KOPT-K1 (cell line): ENCODE results near the gene BAIAP3.

Experiments
- H3K27ac ChIP-seq: fragments of 200-600 bp; sonication (generic); 2 replicates; pipeline ENCODE4 v1.5.1; 2016; ENCODE audit warnings: antibody characterized with exemption, mild to moderate bottlenecking, low read depth, low read length; ENCODE audit not compliant: poor library complexity, severe bottlenecking
- H3K36me3 ChIP-seq: fragments of 200-600 bp; sonication (generic); 2 replicates; pipeline ENCODE4 v1.5.1; 2017; ENCODE audit warnings: antibody characterized with exemption, mild to moderate bottlenecking, low read length, moderate library complexity; ENCODE audit not compliant: insufficient read depth
- H3K9me3 ChIP-seq: fragments of 200-600 bp; sonication (generic); 2 replicates; pipeline ENCODE4 v1.5.1; 2017; ENCODE audit warnings: antibody characterized with exemption, low read length, mild to moderate bottlenecking; ENCODE audit not compliant: insufficient read depth, poor library complexity, severe bottlenecking

Gene BAIAP3

GRCh38 chr16:1381612-1382406 is 48.4 kb downstream of the BAIAP3 start:
- Histone ChIP-seq H3K36me3 (peaks cover 16% of the 10 kb centered on the region; the same call in 1 of the 2 replicates), H3K27ac (no peak overlapping the region), H3K9me3 (no peaks in the 10 kb centered on the region)

- Histone ChIP-seq H3K9me3 (no peaks in the 10 kb centered on the region), H3K36me3 (peaks cover 16% of the 10 kb centered on the region; the same call in 1 of the 2 replicates), H3K27ac (no peak overlapping the region)
Measured at GRCh38 chr16:1383556-1383955, 50.1 kb downstream of the BAIAP3 start.

GRCh38 chr16:1385232-1385631 is 51.8 kb downstream of the BAIAP3 start:
- Histone ChIP-seq H3K36me3 (peaks cover 21% of the 10 kb centered on the region; the same call in 1 of the 2 replicates), H3K27ac (no peak overlapping the region)

GRCh38 chr16:1387331-1387730 is 53.9 kb downstream of the BAIAP3 start:
- Histone ChIP-seq H3K27ac (peak overlapping the region; percentile 30), H3K9me3 (no peaks in the 10 kb centered on the region), H3K36me3 (peaks cover 24% of the 10 kb centered on the region; the same call in 1 of the 2 replicates)

More at GRCh38 chr16:1385232-1385631, 51.8 kb downstream of the BAIAP3 start:
- H3K9me3 ChIP-seq, result no peaks in the 10 kb centered on the region

GRCh38 chr16:1389762-1390161 is 56.3 kb downstream of the BAIAP3 start:
- peaks cover 25% of the 10 kb centered on the region; the same call in 1 of the 2 replicates for H3K36me3 ChIP-seq
- no peaks in the 10 kb centered on the region for H3K9me3 ChIP-seq
- H3K27ac ChIP-seq, result peak overlapping the region; percentile 88

GRCh38 chr16:1390239-1390779 is 56.9 kb downstream of the BAIAP3 start:
- Histone ChIP-seq H3K9me3 (no peaks in the 10 kb centered on the region), H3K27ac (peak overlapping the region; percentile 88), H3K36me3 (peaks cover 21% of the 10 kb centered on the region; the same call in 1 of the 2 replicates)

- H3K27ac ChIP-seq, result peak overlapping the region; percentile 27
- H3K9me3 ChIP-seq, result no peaks in the 10 kb centered on the region
- H3K36me3 ChIP-seq, result peaks cover 21% of the 10 kb centered on the region; the same call in 1 of the 2 replicates
Measured at GRCh38 chr16:1392826-1393225, 59.4 kb downstream of the BAIAP3 start.

- Histone ChIP-seq H3K9me3 (no peaks in the 10 kb centered on the region), H3K27ac (peak overlapping the region; percentile 27), H3K36me3 (peaks cover 21% of the 10 kb centered on the region; the same call in 1 of the 2 replicates)
Measured at GRCh38 chr16:1393613-1394176, 60.2 kb downstream of the BAIAP3 start.

GRCh38 chr16:1394367-1394951 is 61.0 kb downstream of the BAIAP3 start:
- Histone ChIP-seq H3K9me3 (no peaks in the 10 kb centered on the region), H3K27ac (no peak overlapping the region), H3K36me3 (peaks cover 19% of the 10 kb centered on the region; the same call in 1 of the 2 replicates)

GRCh38 chr16:1395444-1396031 is 62.1 kb downstream of the BAIAP3 start:
- Histone ChIP-seq H3K27ac (no peak overlapping the region), H3K9me3 (no peaks in the 10 kb centered on the region), H3K36me3 (peaks cover 24% of the 10 kb centered on the region; the same call in 1 of the 2 replicates)

- Histone ChIP-seq H3K9me3 (no peaks in the 10 kb centered on the region), H3K36me3 (peaks cover 24% of the 10 kb centered on the region; the same call in 1 of the 2 replicates), H3K27ac (no peak overlapping the region)
Measured at GRCh38 chr16:1397779-1398178, 64.3 kb downstream of the BAIAP3 start.

- Histone ChIP-seq H3K9me3 (no peaks in the 10 kb centered on the region), H3K27ac (no peak overlapping the region), H3K36me3 (peaks cover 23% of the 10 kb centered on the region; the same call in 1 of the 2 replicates)
Measured at GRCh38 chr16:1398351-1398750, 64.9 kb downstream of the BAIAP3 start.
